ENCODE data around the gene C16orf90. TPM values are rescaled to one million over a fixed set of nuclear protein-coding genes. Genes with fewer than 3 reads are reported as not detected.

Gene C16orf90
- total RNA-seq, 2 experiments from 2014 or later = not detected

DNA sequence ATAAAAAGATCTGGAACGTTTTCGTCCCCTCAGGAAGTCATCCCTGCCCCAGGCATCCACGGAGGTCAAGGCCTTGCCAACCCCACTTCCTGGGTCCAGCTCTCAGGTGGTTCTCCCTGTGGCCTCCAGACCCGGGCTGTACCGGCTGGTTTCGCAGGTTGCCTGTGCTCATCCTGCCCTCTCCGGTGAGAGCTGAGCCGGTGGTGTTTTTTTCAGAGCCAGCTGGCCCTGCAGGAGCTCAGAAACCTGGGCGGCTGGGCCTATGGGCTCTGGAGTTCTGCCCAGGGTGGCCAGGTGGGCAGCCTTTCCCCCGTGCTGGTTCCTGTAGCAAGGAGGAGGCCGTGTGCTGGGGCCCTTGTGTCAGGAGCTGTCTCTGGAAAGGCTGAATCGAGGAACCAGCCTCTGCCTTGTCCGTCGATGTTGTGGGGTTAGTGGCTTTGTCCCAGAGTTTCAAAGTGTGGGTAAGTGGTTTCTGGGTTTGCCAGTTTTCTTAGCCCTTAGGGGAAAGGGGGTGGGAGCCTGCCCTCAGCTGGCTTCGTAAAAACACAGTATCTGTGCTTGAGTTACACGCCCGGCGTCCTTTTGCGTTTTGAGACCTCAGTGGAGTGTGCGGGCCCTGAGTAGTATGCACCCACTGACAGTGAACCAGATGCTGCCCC, 23.6 kb downstream of the C16orf90 start:
- ATAC-seq (ENCODE audit: poor library complexity) (no peak), DNase-seq (no peak)
- Mint-ChIP-seq H3K9me3 (no peaks in the 10 kb centered on the region), H3K36me3 (ENCODE audit: low read depth) (peaks cover 31% of the 10 kb centered on the region), H3K27me3 (no peaks in the 10 kb centered on the region), H3K4me3 (no peak overlapping the region), H3K27ac (no peak overlapping the region), H3K4me1 (ENCODE audit: low read depth) (peaks cover 27% of the 10 kb centered on the region)
- TF ChIP-seq, protein P1, sequence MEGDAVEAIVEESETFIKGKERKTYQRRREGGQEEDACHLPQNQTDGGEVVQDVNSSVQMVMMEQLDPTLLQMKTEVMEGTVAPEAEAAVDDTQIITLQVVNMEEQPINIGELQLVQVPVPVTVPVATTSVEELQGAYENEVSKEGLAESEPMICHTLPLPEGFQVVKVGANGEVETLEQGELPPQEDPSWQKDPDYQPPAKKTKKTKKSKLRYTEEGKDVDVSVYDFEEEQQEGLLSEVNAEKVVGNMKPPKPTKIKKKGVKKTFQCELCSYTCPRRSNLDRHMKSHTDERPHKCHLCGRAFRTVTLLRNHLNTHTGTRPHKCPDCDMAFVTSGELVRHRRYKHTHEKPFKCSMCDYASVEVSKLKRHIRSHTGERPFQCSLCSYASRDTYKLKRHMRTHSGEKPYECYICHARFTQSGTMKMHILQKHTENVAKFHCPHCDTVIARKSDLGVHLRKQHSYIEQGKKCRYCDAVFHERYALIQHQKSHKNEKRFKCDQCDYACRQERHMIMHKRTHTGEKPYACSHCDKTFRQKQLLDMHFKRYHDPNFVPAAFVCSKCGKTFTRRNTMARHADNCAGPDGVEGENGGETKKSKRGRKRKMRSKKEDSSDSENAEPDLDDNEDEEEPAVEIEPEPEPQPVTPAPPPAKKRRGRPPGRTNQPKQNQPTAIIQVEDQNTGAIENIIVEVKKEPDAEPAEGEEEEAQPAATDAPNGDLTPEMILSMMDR (IDR thresholded peaks at IDR 0.05) = no peak
- Histone ChIP-seq H3K4me1 (ENCODE audit: insufficient read depth, low read length) (peaks cover 34% of the 10 kb centered on the region), H3K36me3 (ENCODE audit: insufficient read depth, low read length) (peaks cover 16% of the 10 kb centered on the region), H3K27me3 (ENCODE audit: control insufficient read depth in 1 of 2, insufficient read depth in 2 of 2, low read length in 2 of 2) (no peaks in the 10 kb centered on the region), H3K9me3 (ENCODE audit: control insufficient read depth in 1 of 2, insufficient read depth in 1 of 2, low read length in 2 of 2) (no peaks in the 10 kb centered on the region), H3K4me3 (ENCODE audit: low read length) (no peak overlapping the region), H3K27ac (ENCODE audit: low read depth in 1 of 2, low read length in 2 of 2) (no peak overlapping the region)
- CTCF ChIA-PET = no interaction called here
- POLR2A ChIA-PET = no interaction called here
- intact Hi-C loops (cut with DNase I, micrococcal nuclease) = no loop called here

DNA sequence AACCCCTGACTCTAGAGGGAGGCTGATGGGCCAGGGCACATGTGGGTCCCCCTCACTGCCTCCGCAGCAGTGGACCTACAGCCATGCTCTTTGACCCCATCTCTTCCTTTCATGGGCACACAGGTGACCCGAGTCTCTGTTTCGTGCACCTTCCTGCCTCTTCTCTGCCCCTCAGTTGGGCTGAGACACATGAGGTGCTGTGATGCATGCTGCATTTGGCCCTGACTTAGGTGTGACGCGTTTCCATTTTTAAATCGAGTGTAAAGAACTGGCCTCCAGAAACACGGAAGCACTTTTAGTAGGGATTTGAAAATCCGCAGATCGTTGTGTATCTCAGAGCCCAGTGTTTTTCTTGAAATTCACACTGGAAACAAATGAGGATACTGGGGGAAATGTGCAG, 24.6 kb downstream of the C16orf90 start:
- no peak overlapping the region for H3K4me3 Mint-ChIP-seq
- ChIA-PET CTCF (no interaction called here), POLR2A (no interaction called here)
- peaks cover 37% of the 10 kb centered on the region for H3K36me3 Mint-ChIP-seq (ENCODE audit: low read depth)
- TF ChIP-seq, protein P1 (IDR thresholded peaks at IDR 0.05) = no peak
- H3K27ac Mint-ChIP-seq = no peak overlapping the region
- Histone ChIP-seq H3K9me3 (ENCODE audit: control insufficient read depth in 1 of 2, insufficient read depth in 1 of 2, low read length in 2 of 2) (no peaks in the 10 kb centered on the region), H3K27me3 (ENCODE audit: control insufficient read depth in 1 of 2, insufficient read depth in 2 of 2, low read length in 2 of 2) (no peaks in the 10 kb centered on the region), H3K4me1 (ENCODE audit: insufficient read depth, low read length) (peaks cover 44% of the 10 kb centered on the region), H3K36me3 (ENCODE audit: insufficient read depth, low read length) (peaks cover 25% of the 10 kb centered on the region), H3K4me3 (ENCODE audit: low read length) (no peak overlapping the region), H3K27ac (ENCODE audit: low read depth in 1 of 2, low read length in 2 of 2) (no peak overlapping the region)
- peaks cover 34% of the 10 kb centered on the region for H3K4me1 Mint-ChIP-seq (ENCODE audit: low read depth)
- intact Hi-C loops (cut with DNase I, micrococcal nuclease) = no loop called here
- H3K9me3 Mint-ChIP-seq = no peaks in the 10 kb centered on the region
- ATAC-seq (ENCODE audit: poor library complexity) = no peak
- DNase-seq = no peak
- H3K27me3 Mint-ChIP-seq = no peaks in the 10 kb centered on the region

DNA sequence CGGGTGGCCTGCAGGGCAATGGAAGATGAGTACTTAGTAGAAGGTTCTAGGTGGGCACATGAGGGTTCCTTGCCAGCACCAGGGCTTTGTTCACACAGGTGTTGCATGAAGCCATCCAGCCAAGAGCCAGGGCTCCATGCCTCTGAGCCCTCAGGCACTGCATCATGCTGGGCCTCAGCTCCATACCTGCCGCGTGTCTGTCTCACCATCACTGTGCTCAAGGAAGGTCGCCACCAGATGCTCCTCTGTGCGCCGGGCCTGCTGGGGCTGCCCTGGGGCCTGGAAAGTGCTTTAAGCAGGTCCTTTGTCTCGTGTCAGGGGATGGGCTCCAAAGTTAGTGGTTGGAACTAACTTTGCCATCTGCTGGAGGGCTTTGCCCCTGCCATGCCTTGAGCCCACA, 25.6 kb downstream of the C16orf90 start:
- intact Hi-C loops (cut with DNase I, micrococcal nuclease) = no loop called here
- Mint-ChIP-seq H3K36me3 (ENCODE audit: low read depth) (peaks cover 41% of the 10 kb centered on the region), H3K27me3 (no peaks in the 10 kb centered on the region), H3K4me1 (ENCODE audit: low read depth) (peaks cover 40% of the 10 kb centered on the region), H3K4me3 (no peak overlapping the region), H3K9me3 (no peaks in the 10 kb centered on the region), H3K27ac (no peak overlapping the region)
- no peak overlapping the region for H3K27ac ChIP-seq (ENCODE audit: low read depth in 1 of 2, low read length in 2 of 2)
- TF ChIP-seq, protein P1 (IDR thresholded peaks at IDR 0.05) = no peak
- H3K36me3 ChIP-seq (ENCODE audit: insufficient read depth, low read length) = peaks cover 30% of the 10 kb centered on the region
- DNase-seq = no peak
- no peak for ATAC-seq (ENCODE audit: poor library complexity)
- POLR2A ChIA-PET = no interaction called here
- no peaks in the 10 kb centered on the region for H3K9me3 ChIP-seq (ENCODE audit: control insufficient read depth in 1 of 2, insufficient read depth in 1 of 2, low read length in 2 of 2)
- CTCF ChIA-PET = no interaction called here
- H3K4me1 ChIP-seq (ENCODE audit: insufficient read depth, low read length) = peaks cover 50% of the 10 kb centered on the region
- no peak overlapping the region for H3K4me3 ChIP-seq (ENCODE audit: low read length)
- no peaks in the 10 kb centered on the region for H3K27me3 ChIP-seq (ENCODE audit: control insufficient read depth in 1 of 2, insufficient read depth in 2 of 2, low read length in 2 of 2)

Data from CD4-positive, alpha-beta T cell (primary cell).